Middle frontal gyrus (tissue), 1 donor: Measurements from ENCODE around the gene AP1S1.
"Not testable (repeated sequence)": the region's sequence is repeated elsewhere in the genome, so short reads cannot be mapped to it uniquely, and the experiment has no call there.

Experiments used
- DNase-seq: peaks from one replicate; pipeline ENCODE4 v3.0.0-alpha.2; 2015; ENCODE audit warnings: low spot score; ENCODE audit errors: extremely low spot score

Gene AP1S1

DNA sequence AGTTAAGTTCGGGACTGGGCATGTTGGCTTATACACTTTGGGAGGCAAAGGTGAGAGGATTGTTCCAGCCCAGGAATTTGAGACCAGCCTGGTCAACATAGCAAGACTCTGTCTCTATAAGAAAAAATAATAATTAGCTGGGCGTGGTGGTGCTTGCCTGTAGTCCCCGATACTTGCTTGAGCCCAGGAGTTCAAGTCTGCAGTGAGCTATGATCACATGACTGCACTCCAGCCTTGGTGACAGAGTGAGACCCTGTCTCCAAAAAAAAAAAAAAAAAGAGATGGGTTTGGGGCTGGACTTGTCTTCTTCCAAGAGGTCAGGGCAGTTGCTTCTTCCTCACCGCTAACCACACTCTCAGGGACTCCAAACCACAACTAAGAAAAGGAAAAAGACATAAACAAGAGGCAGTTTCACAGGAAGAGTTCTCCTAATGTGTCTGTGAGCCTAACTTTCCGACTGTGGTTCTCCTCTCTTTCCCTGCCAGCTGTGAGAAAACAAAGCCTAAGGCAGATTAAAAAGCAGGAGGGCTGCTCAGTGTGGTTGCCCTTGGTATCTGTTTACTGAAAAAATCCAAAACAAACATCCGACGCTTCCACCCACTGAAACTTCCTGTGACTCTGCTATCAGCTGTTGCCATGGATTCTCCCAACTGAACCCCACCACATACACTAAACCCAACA, 29.8 kb upstream of the AP1S1 start:
- no peak for DNase-seq

- no peak for DNase-seq
Observed at GRCh38 chr7:101125989-101126650, 28.2 kb upstream of the AP1S1 start.

- DNase-seq: no peak
Observed at GRCh38 chr7:101126651-101127459, 27.4 kb upstream of the AP1S1 start, which contains the start of gene SERPINE1. TSS of gene SERPINE1 (plus strand) at chr7:101127104. CDS start at chr7:101128394, 1,290 bp downstream.

DNA sequence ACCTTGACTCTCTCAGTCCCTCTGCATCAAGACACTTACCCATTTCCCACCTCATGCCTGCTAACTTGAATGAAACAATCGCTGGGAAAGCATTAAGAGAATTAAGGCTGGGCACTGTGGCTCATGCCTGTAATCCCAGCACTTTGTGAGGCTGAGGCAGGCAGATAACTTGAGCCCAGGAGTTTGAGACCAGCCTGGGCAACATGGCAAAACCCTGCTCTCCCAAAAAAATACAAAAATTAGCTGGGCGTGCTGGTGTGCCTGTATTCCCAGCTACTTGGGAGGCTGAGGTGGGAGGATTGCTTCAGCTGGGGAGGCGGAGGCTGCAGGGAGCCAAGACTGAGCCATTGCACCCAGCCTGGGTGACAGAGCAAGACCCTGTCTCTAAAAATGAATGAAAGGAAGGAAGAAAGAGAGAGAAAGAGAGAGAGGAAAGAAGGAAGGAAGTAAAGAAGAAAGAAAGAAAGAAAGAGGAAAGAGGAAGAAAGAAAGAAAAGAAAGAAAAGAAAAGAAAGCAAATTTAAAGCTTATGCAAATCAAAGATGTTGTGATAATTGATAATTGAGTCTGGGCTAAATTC, 26.7 kb upstream of the AP1S1 start:
- DNase-seq: no peak

DNA sequence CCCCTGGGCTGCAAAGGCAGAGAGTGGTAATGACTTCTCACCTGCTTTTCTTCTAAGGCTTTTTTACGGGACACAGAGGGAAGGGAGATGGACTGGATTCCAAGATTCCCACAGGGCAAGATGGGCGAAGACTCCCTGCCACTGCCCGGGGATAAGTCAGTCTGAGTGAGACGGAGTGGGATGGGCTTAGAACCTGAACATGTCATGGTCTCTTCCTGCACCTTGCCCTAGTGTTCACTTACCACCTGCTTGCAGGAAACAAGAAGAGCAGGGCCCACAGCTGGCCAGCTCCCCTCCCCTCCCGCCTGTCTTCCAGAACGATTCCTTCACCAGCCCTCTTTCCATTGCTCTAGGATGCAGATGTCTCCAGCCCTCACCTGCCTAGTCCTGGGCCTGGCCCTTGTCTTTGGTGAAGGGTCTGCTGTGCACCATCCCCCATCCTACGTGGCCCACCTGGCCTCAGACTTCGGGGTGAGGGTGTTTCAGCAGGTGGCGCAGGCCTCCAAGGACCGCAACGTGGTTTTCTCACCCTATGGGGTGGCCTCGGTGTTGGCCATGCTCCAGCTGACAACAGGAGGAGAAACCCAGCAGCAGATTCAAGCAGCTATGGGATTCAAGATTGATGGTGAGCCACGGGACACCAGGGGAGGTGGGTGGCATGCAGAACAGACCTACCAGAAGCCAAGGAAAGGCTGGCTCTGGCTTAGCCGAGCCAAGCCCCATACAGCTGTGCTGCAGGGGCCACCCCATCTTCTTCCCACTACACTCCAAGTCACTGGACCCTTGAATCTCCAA, 26.0 kb upstream of the AP1S1 start:
- DNase-seq: no peak

GRCh38 chr7:101129603-101130117, 24.6 kb upstream of the AP1S1 start:
- DNase-seq: no peak

- not testable (repeated sequence) for DNase-seq
Observed at GRCh38 chr7:101132626-101133600, 21.4 kb upstream of the AP1S1 start.

DNA sequence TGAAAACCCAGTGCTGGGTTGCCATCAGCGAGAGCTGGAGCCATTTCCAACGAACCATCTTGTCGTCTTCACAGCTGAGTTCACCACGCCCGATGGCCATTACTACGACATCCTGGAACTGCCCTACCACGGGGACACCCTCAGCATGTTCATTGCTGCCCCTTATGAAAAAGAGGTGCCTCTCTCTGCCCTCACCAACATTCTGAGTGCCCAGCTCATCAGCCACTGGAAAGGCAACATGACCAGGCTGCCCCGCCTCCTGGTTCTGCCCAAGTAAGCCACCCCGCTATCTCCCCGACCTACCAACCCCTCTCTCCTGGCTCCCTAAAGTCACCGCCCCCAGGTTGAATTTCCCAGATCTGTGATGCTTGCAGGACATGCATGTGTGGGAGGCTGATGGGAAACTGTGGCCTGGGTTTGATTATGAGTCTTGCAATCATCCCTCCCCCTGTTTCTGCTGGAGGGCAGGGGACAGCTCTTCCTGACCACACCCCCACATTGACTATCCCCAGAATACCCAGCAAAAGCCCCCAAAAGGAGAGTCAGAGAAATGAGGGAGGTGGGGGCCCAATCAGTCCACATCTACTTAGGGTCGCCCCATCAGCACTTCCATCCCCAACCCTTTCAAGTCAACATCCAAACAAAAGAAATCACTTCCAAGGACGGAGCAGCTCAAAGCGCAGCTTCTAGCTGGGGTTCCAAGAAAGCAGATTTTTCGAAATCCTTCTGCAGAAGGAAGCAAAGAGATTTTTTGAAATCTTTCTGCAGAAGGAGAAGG, 20.5 kb upstream of the AP1S1 start:
- no peak for DNase-seq

DNA sequence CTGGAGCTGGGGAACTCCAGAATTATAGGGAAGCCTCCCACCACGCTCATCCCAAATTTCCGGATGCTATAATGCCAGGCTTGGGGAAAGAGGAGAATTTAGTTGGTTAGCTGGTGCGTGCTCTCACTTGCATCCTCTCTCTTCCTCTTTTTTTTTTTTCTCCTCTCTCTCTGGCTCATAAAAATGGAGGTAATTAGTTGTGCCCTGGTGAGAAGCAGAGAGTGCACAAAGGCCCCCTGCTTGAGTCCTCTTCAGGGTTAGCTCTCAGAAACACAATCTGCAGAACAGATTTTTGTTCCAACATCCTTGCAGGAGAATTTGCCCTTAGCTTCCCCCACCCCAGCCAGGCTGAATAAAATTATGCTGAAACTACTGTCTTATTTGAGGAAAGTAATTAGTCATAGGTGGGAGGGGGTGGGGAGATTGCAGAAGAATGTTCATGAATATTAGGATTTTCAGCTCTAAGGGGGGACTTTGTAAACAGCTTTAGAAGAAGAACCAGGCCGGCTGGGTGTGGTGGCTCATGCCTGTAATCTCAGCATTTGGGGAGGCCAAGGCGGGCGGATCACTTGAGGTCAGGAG, 19.8 kb upstream of the AP1S1 start:
- no peak for DNase-seq

DNA sequence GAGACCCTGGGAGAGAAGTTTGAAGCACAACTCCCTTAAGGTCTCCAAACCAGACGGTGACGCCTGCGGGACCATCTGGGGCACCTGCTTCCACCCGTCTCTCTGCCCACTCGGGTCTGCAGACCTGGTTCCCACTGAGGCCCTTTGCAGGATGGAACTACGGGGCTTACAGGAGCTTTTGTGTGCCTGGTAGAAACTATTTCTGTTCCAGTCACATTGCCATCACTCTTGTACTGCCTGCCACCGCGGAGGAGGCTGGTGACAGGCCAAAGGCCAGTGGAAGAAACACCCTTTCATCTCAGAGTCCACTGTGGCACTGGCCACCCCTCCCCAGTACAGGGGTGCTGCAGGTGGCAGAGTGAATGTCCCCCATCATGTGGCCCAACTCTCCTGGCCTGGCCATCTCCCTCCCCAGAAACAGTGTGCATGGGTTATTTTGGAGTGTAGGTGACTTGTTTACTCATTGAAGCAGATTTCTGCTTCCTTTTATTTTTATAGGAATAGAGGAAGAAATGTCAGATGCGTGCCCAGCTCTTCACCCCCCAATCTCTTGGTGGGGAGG, 16.5 kb upstream of the AP1S1 start:
- DNase-seq: no peak

DNA sequence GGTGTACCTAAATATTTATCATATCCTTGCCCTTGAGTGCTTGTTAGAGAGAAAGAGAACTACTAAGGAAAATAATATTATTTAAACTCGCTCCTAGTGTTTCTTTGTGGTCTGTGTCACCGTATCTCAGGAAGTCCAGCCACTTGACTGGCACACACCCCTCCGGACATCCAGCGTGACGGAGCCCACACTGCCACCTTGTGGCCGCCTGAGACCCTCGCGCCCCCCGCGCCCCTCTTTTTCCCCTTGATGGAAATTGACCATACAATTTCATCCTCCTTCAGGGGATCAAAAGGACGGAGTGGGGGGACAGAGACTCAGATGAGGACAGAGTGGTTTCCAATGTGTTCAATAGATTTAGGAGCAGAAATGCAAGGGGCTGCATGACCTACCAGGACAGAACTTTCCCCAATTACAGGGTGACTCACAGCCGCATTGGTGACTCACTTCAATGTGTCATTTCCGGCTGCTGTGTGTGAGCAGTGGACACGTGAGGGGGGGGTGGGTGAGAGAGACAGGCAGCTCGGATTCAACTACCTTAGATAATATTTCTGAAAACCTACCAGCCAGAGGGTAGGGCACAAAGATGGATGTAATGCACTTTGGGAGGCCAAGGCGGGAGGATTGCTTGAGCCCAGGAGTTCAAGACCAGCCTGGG, 15.9 kb upstream of the AP1S1 start:
- no peak for DNase-seq

- DNase-seq: no peak
Observed at GRCh38 chr7:101140339-101140699, 14.0 kb upstream of the AP1S1 start.

DNA sequence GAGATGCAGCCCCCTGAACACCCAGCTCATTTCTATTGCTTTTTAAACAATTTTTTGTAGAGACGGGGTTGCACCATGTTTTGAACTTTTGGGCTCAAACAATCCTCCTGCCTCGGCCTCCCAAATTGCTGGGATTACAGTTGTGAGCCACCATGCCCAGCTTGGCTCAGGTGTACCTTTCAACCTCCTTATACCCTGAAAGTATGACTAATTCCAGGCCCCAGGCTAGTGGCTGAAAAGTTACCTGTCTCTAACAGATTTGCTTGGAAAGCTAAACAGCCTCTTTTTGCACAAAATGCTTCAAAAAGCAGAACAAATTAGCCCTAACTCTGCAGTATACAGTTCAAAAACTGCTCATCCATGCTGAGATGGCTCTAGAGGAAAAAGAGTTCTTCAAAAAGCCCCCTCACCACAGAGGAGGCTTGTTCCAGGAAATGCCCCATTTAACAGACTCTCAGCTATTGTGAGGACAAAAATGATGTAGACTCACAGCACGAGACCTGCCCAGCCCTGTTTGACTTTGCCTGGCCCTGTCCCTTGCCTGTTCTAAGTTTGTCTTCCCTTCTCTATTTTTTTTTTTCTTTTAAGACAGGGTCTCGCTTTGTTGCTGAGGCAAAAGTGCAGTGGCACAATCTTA, 13.4 kb upstream of the AP1S1 start:
- no peak for DNase-seq

DNA sequence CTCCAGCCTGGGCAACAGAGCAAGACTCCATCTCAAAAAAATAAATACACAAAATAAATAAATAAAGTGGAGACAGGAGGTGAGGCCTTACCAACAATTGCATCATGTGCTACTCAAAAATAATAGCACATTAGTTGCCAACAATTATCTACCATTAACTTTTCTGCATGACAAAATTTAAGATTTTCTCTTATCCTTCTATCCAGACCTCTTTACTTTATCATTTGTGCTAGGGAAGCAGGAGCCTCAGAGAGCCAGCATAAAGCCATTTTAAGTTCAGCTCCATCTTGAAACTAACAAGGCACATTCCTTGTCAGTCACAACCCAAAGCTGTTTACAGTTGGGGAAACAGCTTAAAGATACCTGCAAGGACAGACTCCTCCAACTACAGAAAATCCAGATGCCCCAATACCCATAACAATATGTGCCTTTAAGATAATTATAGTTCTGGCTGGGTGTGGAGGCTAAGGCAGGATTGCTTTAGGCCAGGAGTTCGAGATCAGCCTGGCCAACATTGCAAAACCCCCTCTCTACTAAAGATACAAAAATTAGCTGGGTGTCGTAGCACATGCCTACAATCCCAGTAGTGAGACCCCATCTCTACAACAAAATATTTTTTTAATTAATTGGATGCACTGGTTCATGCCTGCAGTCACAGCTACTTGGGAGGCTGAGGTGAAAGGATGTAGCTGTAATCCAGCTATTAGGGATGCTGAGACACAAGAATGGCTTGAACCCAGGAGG, 2.2 kb upstream of the AP1S1 start:
- DNase-seq: no peak

GRCh38 chr7:101154693-101155102, 422 bp downstream of the AP1S1 start:
- DNase-seq: no peak

- no peak for DNase-seq
Observed at GRCh38 chr7:101155303-101155702, 1.0 kb downstream of the AP1S1 start.

- no peak for DNase-seq
Observed at GRCh38 chr7:101156277-101156676, 2.0 kb downstream of the AP1S1 start.
